Activated B cell treated with CpG ODN at 0.5 μM for 24 hours (primary cell): ENCODE measurements around the gene PROK2. TPM values are rescaled to one million over a fixed set of nuclear protein-coding genes. Genes with fewer than 3 reads are reported as not detected.

Source experiments
- ATAC-seq: fragments of 200-7000 bp; cut with Tn5 transposase; one replicate; pipeline ENCODE4 v1.10.0; 2021; ENCODE audit warnings: low read depth, mild to moderate bottlenecking, moderate library complexity
- CTCF ChIA-PET: fragments of 350-600 bp; sonication (Branson Sonifier 250); formaldehyde crosslinking; loops from one replicate; lab custom pipeline; 2021; ENCODE audit warnings: antibody characterized with exemption; lab: Charles Lee
- POLR2A ChIA-PET: fragments of 350-600 bp; sonication (Branson Sonifier 250); formaldehyde crosslinking; loops from one replicate; lab custom pipeline; 2021; ENCODE audit warnings: antibody characterized with exemption; lab: Charles Lee
- DNase-seq: peaks from one replicate; pipeline ENCODE4 v3.0.0; 2022
- H3K27ac Mint-ChIP-seq: one replicate; pipeline ENCODE4 v1.8.0; 2020; ENCODE audit warnings: mixed read lengths
- H3K27me3 Mint-ChIP-seq: one replicate; pipeline ENCODE4 v1.8.0; 2021; ENCODE audit warnings: mixed read lengths
- H3K36me3 Mint-ChIP-seq: one replicate; pipeline ENCODE4 v1.8.0; 2021; ENCODE audit warnings: low read depth, mixed read lengths
- H3K4me1 Mint-ChIP-seq: one replicate; pipeline ENCODE4 v1.8.0; 2021; ENCODE audit warnings: mixed read lengths
- H3K4me3 Mint-ChIP-seq: one replicate; pipeline ENCODE4 v1.8.0; 2020; ENCODE audit warnings: mild to moderate bottlenecking, mixed read lengths
- H3K9me3 Mint-ChIP-seq: one replicate; pipeline ENCODE4 v1.8.0; 2020; ENCODE audit warnings: mixed read lengths
- CTCF ChIP-seq: fragments of 200-600 bp; IDR thresholded peaks from one replicate; pipeline ENCODE4 v1.8.0; 2022; ENCODE audit warnings: antibody characterized with exemption, mild to moderate bottlenecking
- intact Hi-C: fragments of 100-400 bp; cut with micrococcal nuclease; formaldehyde crosslinking; loops from one replicate; pipeline ENCODE4 v1.15.1; 2024
- total RNA-seq: library from RNA; stranded (reverse); gene quantifications from 2 replicates; pipeline ENCODE4 v1.2.3, GENCODE V29; 2022

PROK2 gene
- total RNA-seq, 1 donor from 2014 or later, result not detected

GRCh38 chr3:71733319-71733718 is 51.6 kb downstream of the PROK2 start:
- Mint-ChIP-seq H3K4me3 (no peak overlapping the region), H3K9me3 (peaks cover 4% of the 10 kb centered on the region), H3K4me1 (peaks cover 5% of the 10 kb centered on the region), H3K27me3 (peaks cover 24% of the 10 kb centered on the region), H3K27ac (no peak overlapping the region), H3K36me3 (no peaks in the 10 kb centered on the region)
- DNase-seq, result no peak
- intact Hi-C loops, result no loop called here
- no peak for TF ChIP-seq CTCF
- POLR2A ChIA-PET, result no interaction called here
- ATAC-seq, result no peak
- CTCF ChIA-PET, result interaction anchor here (1.5 kb wide), 1 partner anchor 1089 kb away, joined by 6 read pairs; no protein-coding TSS in a partner anchor

- Mint-ChIP-seq H3K4me3 (no peak overlapping the region), H3K9me3 (peaks cover 4% of the 10 kb centered on the region), H3K36me3 (no peaks in the 10 kb centered on the region), H3K27ac (no peak overlapping the region), H3K27me3 (peaks cover 23% of the 10 kb centered on the region), H3K4me1 (peaks cover 5% of the 10 kb centered on the region)
- ChIA-PET CTCF (interaction anchor here (1.5 to 6.3 kb wide), 2 partner anchors 1089 to 1090 kb away, joined by 6 to 72 read pairs; no protein-coding TSS in a partner anchor), POLR2A (no interaction called here)
- TF ChIP-seq CTCF, result no peak
- DNase-seq (no peak), ATAC-seq (no peak)
- intact Hi-C loops, result no loop called here
Observed at GRCh38 chr3:71732637-71733036, 52.3 kb downstream of the PROK2 start.

GRCh38 chr3:71728632-71729342 is 56.2 kb downstream of the PROK2 start:
- intact Hi-C loops, result loop anchor here (10.0 kb wide), 2 partner anchors 536 to 716 kb away; partner anchors contain the start of gene RYBP
- H3K9me3 Mint-ChIP-seq, result no peaks in the 10 kb centered on the region
- ATAC-seq (no peak), DNase-seq (no peak)
- H3K27me3 Mint-ChIP-seq, result peaks cover 12% of the 10 kb centered on the region
- no peaks in the 10 kb centered on the region for H3K36me3 Mint-ChIP-seq
- TF ChIP-seq CTCF, result no peak
- peaks cover 22% of the 10 kb centered on the region for H3K4me1 Mint-ChIP-seq
- CTCF ChIA-PET, result interaction anchor here (0.9 to 6.3 kb wide), 6 partner anchors 17 to 1093 kb away, joined by 3 to 72 read pairs (median 7); no protein-coding TSS in a partner anchor
- no peak overlapping the region for H3K4me3 Mint-ChIP-seq
- H3K27ac Mint-ChIP-seq, result no peak overlapping the region
- POLR2A ChIA-PET, result no interaction called here

- no peaks in the 10 kb centered on the region for H3K36me3 Mint-ChIP-seq
- H3K27me3 Mint-ChIP-seq, result peaks cover 12% of the 10 kb centered on the region
- no peak for TF ChIP-seq CTCF
- peak overlapping the region; percentile 83 for H3K4me3 Mint-ChIP-seq
- H3K9me3 Mint-ChIP-seq, result no peaks in the 10 kb centered on the region
- CTCF ChIA-PET, result interaction anchor here (1.7 kb wide), 1 partner anchor 1330 kb away, joined by 4 read pairs; no protein-coding TSS in a partner anchor
- peaks cover 37% of the 10 kb centered on the region for H3K4me1 Mint-ChIP-seq
- intact Hi-C loops, result loop anchor here (10.0 kb wide), 2 partner anchors 539 to 719 kb away; partner anchors contain the start of gene RYBP
- no peak overlapping the region for H3K27ac Mint-ChIP-seq
- ATAC-seq (no peak), DNase-seq (no peak)
- POLR2A ChIA-PET, result no interaction called here
Observed at GRCh38 chr3:71726146-71726545, 58.8 kb downstream of the PROK2 start.
